Activated naive CD4-positive, alpha-beta T cell treated with anti-CD3 and anti-CD28 coated beads for 36 hours (primary cell): Measurements from ENCODE around the gene RAMP1. TPM values are rescaled to one million over a fixed set of nuclear protein-coding genes. Genes with fewer than 3 reads are reported as not detected.
A peak's percentile ranks its signal among the peaks of the same experiment; 100 is the strongest.

Experiments
- CTCF ChIA-PET: fragments of 350-600 bp; sonication (Branson Sonifier 250); formaldehyde crosslinking; loops from one replicate; lab custom pipeline; 2021; ENCODE audit warnings: antibody characterized with exemption; lab: Charles Lee
- DNase-seq: peaks from one replicate; pipeline ENCODE4 v3.0.0-alpha.2; 2020
- H3K27ac Mint-ChIP-seq: one replicate; pipeline ENCODE4 v1.8.0; 2021; ENCODE audit warnings: mild to moderate bottlenecking, mixed read lengths
- H3K27me3 Mint-ChIP-seq: one replicate; pipeline ENCODE4 v1.8.0; 2021; ENCODE audit warnings: low read depth, mixed read lengths
- H3K36me3 Mint-ChIP-seq: one replicate; pipeline ENCODE4 v1.8.0; 2021; ENCODE audit warnings: low read depth, mixed read lengths
- H3K4me1 Mint-ChIP-seq: one replicate; pipeline ENCODE4 v1.8.0; 2021; ENCODE audit warnings: low read depth, mixed read lengths
- H3K4me3 Mint-ChIP-seq: one replicate; pipeline ENCODE4 v1.8.0; 2021; ENCODE audit warnings: mild to moderate bottlenecking, moderate library complexity, mixed read lengths
- H3K9me3 Mint-ChIP-seq: one replicate; pipeline ENCODE4 v1.8.0; 2021; ENCODE audit warnings: mixed read lengths
- intact Hi-C: fragments of 100-400 bp; cut with micrococcal nuclease; formaldehyde crosslinking; loops from one replicate; pipeline ENCODE4 v1.15.1; 2023
- total RNA-seq, 2 experiments: library from RNA; stranded (reverse); gene quantifications; one replicate each; pipeline ENCODE4 v1.2.3, GENCODE V29; 2021

RAMP1 gene
- total RNA-seq, 2 experiments from 2014 or later, result 0.62 to 0.69 TPM

GRCh38 chr2:237894396-237894979 is 35.1 kb downstream of the RAMP1 start:
- Mint-ChIP-seq H3K36me3 (no peaks in the 10 kb centered on the region), H3K4me3 (no peak overlapping the region), H3K4me1 (peaks cover 32% of the 10 kb centered on the region), H3K9me3 (no peaks in the 10 kb centered on the region), H3K27me3 (no peaks in the 10 kb centered on the region), H3K27ac (no peak overlapping the region)
- CTCF ChIA-PET, result interaction anchor here (0.9 kb wide), 1 partner anchor 9 kb away, joined by 3 read pairs; no protein-coding TSS in a partner anchor
- intact Hi-C loops, result no loop called here
- DNase-seq, result no peak

- Mint-ChIP-seq H3K27me3 (no peaks in the 10 kb centered on the region), H3K4me3 (no peak overlapping the region), H3K4me1 (peaks cover 37% of the 10 kb centered on the region), H3K27ac (no peak overlapping the region), H3K36me3 (no peaks in the 10 kb centered on the region), H3K9me3 (no peaks in the 10 kb centered on the region)
- no peak for DNase-seq
- intact Hi-C loops, result loop anchor here (5.0 kb wide), 1 partner anchor 392 kb away; the partner anchor contains the start of gene PER2
- CTCF ChIA-PET, result no interaction called here
These were observed 35.6 kb downstream of the RAMP1 start for GRCh38 chr2:237894986-237895543.

GRCh38 chr2:237895544-237896506 is 36.4 kb downstream of the RAMP1 start:
- H3K4me1 Mint-ChIP-seq, result peaks cover 34% of the 10 kb centered on the region
- H3K27ac Mint-ChIP-seq, result no peak overlapping the region
- no peaks in the 10 kb centered on the region for H3K27me3 Mint-ChIP-seq
- CTCF ChIA-PET, result no interaction called here
- no peaks in the 10 kb centered on the region for H3K9me3 Mint-ChIP-seq
- intact Hi-C loops, result loop anchor here (5.0 kb wide), 1 partner anchor 391 kb away; the partner anchor contains the start of gene PER2
- H3K4me3 Mint-ChIP-seq, result no peak overlapping the region
- DNase-seq, result no peak
- H3K36me3 Mint-ChIP-seq, result no peaks in the 10 kb centered on the region

GRCh38 chr2:237896507-237896892 is 37.1 kb downstream of the RAMP1 start:
- intact Hi-C loops, result loop anchor here (5.0 kb wide), 1 partner anchor 391 kb away; the partner anchor contains the start of gene PER2
- Mint-ChIP-seq H3K4me1 (peaks cover 39% of the 10 kb centered on the region), H3K4me3 (no peak overlapping the region), H3K27ac (no peak overlapping the region), H3K27me3 (no peaks in the 10 kb centered on the region), H3K9me3 (no peaks in the 10 kb centered on the region), H3K36me3 (no peaks in the 10 kb centered on the region)
- CTCF ChIA-PET, result no interaction called here
- DNase-seq, result no peak

GRCh38 chr2:237896956-237897355 is 37.5 kb downstream of the RAMP1 start:
- Mint-ChIP-seq H3K27ac (no peak overlapping the region), H3K27me3 (no peaks in the 10 kb centered on the region), H3K4me3 (no peak overlapping the region), H3K4me1 (peaks cover 44% of the 10 kb centered on the region), H3K9me3 (no peaks in the 10 kb centered on the region), H3K36me3 (no peaks in the 10 kb centered on the region)
- CTCF ChIA-PET, result interaction anchor here (0.7 kb wide), 1 partner anchor 26 kb away, joined by 3 read pairs; no protein-coding TSS in a partner anchor
- no peak for DNase-seq
- intact Hi-C loops, result loop anchor here (5.0 kb wide), 1 partner anchor 390 kb away; the partner anchor contains the start of gene PER2

GRCh38 chr2:237898057-237898414 is 38.6 kb downstream of the RAMP1 start:
- H3K4me3 Mint-ChIP-seq, result no peak overlapping the region
- no peaks in the 10 kb centered on the region for H3K36me3 Mint-ChIP-seq
- CTCF ChIA-PET, result interaction anchor here (1.7 kb wide), 1 partner anchor 28 kb away, joined by 3 read pairs; no protein-coding TSS in a partner anchor
- H3K27me3 Mint-ChIP-seq, result no peaks in the 10 kb centered on the region
- H3K9me3 Mint-ChIP-seq, result no peaks in the 10 kb centered on the region
- peak overlapping the region; percentile 79 for H3K27ac Mint-ChIP-seq
- intact Hi-C loops, result loop anchor here (5.0 kb wide), 1 partner anchor 389 kb away; the partner anchor contains the start of gene PER2
- DNase-seq, result no peak
- H3K4me1 Mint-ChIP-seq, result peaks cover 42% of the 10 kb centered on the region

GRCh38 chr2:237900891-237901831 is 41.7 kb downstream of the RAMP1 start:
- H3K36me3 Mint-ChIP-seq, result no peaks in the 10 kb centered on the region
- peak overlapping the region; percentile 20 for H3K27ac Mint-ChIP-seq
- H3K4me1 Mint-ChIP-seq, result peaks cover 54% of the 10 kb centered on the region
- intact Hi-C loops, result no loop called here
- H3K4me3 Mint-ChIP-seq, result no peak overlapping the region
- H3K27me3 Mint-ChIP-seq, result no peaks in the 10 kb centered on the region
- DNase-seq, result peak; percentile 23
- no peaks in the 10 kb centered on the region for H3K9me3 Mint-ChIP-seq
- CTCF ChIA-PET, result interaction anchor here (0.6 kb wide), 1 partner anchor 82 kb away, joined by 3 read pairs; no protein-coding TSS in a partner anchor

GRCh38 chr2:237901932-237902850 is 42.8 kb downstream of the RAMP1 start:
- H3K9me3 Mint-ChIP-seq, result peaks cover 3% of the 10 kb centered on the region
- peaks cover 56% of the 10 kb centered on the region for H3K4me1 Mint-ChIP-seq
- H3K36me3 Mint-ChIP-seq, result peaks cover 3% of the 10 kb centered on the region
- H3K4me3 Mint-ChIP-seq, result no peak overlapping the region
- peak overlapping the region; percentile 20 for H3K27ac Mint-ChIP-seq
- CTCF ChIA-PET, result interaction anchor here (0.6 to 1.0 kb wide), 2 partner anchors 83 to 157 kb away, joined by 3 to 4 read pairs; no protein-coding TSS in a partner anchor
- peak; percentile 46 for DNase-seq
- intact Hi-C loops, result no loop called here
- H3K27me3 Mint-ChIP-seq, result no peaks in the 10 kb centered on the region

GRCh38 chr2:237904831-237905599 is 45.6 kb downstream of the RAMP1 start:
- Mint-ChIP-seq H3K9me3 (peaks cover 11% of the 10 kb centered on the region), H3K36me3 (peaks cover 7% of the 10 kb centered on the region), H3K27ac (peak overlapping the region; percentile 61), H3K4me1 (peaks cover 34% of the 10 kb centered on the region), H3K27me3 (no peaks in the 10 kb centered on the region), H3K4me3 (peak overlapping the region; percentile 21)
- peak; percentile 41 for DNase-seq
- intact Hi-C loops, result no loop called here
- CTCF ChIA-PET, result interaction anchor here (0.7 kb wide), 1 partner anchor 219 kb away, joined by 3 read pairs; no protein-coding TSS in a partner anchor

- no peak overlapping the region for H3K27ac Mint-ChIP-seq
- CTCF ChIA-PET, result no interaction called here
- peaks cover 23% of the 10 kb centered on the region for H3K4me1 Mint-ChIP-seq
- H3K27me3 Mint-ChIP-seq, result no peaks in the 10 kb centered on the region
- peaks cover 13% of the 10 kb centered on the region for H3K9me3 Mint-ChIP-seq
- DNase-seq, result no peak
- intact Hi-C loops, result no loop called here
- peaks cover 7% of the 10 kb centered on the region for H3K36me3 Mint-ChIP-seq
- H3K4me3 Mint-ChIP-seq, result no peak overlapping the region
These were observed 47.7 kb downstream of the RAMP1 start for GRCh38 chr2:237907144-237907543.
